RCC 7860 (cell line): ENCODE data around the gene SH3BP5.

Experiments used
- DNase-seq: peaks from one replicate; pipeline ENCODE4 v3.0.0-alpha.2; 2015; ENCODE audit warnings: low spot score
- FAIRE-seq: peaks from 2 replicates; lab custom pipeline; 2012; peaks lifted over from hg19 to GRCh38; lab: Jason Lieb, UNC

Gene SH3BP5

GRCh38 chr3:15300323-15301078 is 31.9 kb downstream of the SH3BP5 start:
- peak; percentile 4 for FAIRE-seq
- DNase-seq = peak; percentile 71

GRCh38 chr3:15299036-15299435 is 33.4 kb downstream of the SH3BP5 start:
- DNase-seq (no peak), FAIRE-seq (no peak)

- no peak for FAIRE-seq
- no peak for DNase-seq
These were observed 33.9 kb downstream of the SH3BP5 start for GRCh38 chr3:15298504-15298903.

GRCh38 chr3:15297608-15298350 is 34.6 kb downstream of the SH3BP5 start:
- DNase-seq = no peak
- FAIRE-seq = no peak

GRCh38 chr3:15295506-15295905 is 36.9 kb downstream of the SH3BP5 start:
- FAIRE-seq (no peak), DNase-seq (no peak)

GRCh38 chr3:15294929-15295328 is 37.5 kb downstream of the SH3BP5 start:
- DNase-seq = no peak

GRCh38 chr3:15292765-15293522 is 39.4 kb downstream of the SH3BP5 start:
- DNase-seq (peak; percentile 29), FAIRE-seq (no peak)

More at GRCh38 chr3:15294929-15295328, 37.5 kb downstream of the SH3BP5 start:
- FAIRE-seq = no peak

GRCh38 chr3:15291589-15292541 is 40.5 kb downstream of the SH3BP5 start:
- FAIRE-seq = no peak

GRCh38 chr3:15290736-15291135 is 41.6 kb downstream of the SH3BP5 start:
- no peak for DNase-seq
- FAIRE-seq = no peak

More at GRCh38 chr3:15291589-15292541, 40.5 kb downstream of the SH3BP5 start:
- DNase-seq = no peak

- no peak for FAIRE-seq
These were observed 42.7 kb downstream of the SH3BP5 start for GRCh38 chr3:15289661-15290060.

GRCh38 chr3:15288331-15289035 is 43.9 kb downstream of the SH3BP5 start:
- FAIRE-seq = no peak

More at GRCh38 chr3:15289661-15290060, 42.7 kb downstream of the SH3BP5 start:
- DNase-seq = no peak

GRCh38 chr3:15287565-15288330 is 44.6 kb downstream of the SH3BP5 start:
- no peak for FAIRE-seq

More at GRCh38 chr3:15288331-15289035, 43.9 kb downstream of the SH3BP5 start:
- DNase-seq = no peak

GRCh38 chr3:15286022-15286421 is 46.4 kb downstream of the SH3BP5 start:
- DNase-seq (no peak), FAIRE-seq (no peak)

More at GRCh38 chr3:15287565-15288330, 44.6 kb downstream of the SH3BP5 start:
- DNase-seq = no peak

GRCh38 chr3:15284121-15284889 is 48.1 kb downstream of the SH3BP5 start:
- DNase-seq = no peak
- FAIRE-seq = no peak

GRCh38 chr3:15283702-15284101 is 48.7 kb downstream of the SH3BP5 start:
- DNase-seq (no peak), FAIRE-seq (no peak)

GRCh38 chr3:15281817-15282216 is 50.6 kb downstream of the SH3BP5 start:
- DNase-seq (no peak), FAIRE-seq (no peak)

GRCh38 chr3:15280853-15281532 is 51.4 kb downstream of the SH3BP5 start:
- peak; percentile 8 for DNase-seq
- no peak for FAIRE-seq
